ENCODE results near the gene GAS2. TPM values are rescaled to one million over a fixed set of nuclear protein-coding genes. Genes with fewer than 3 reads are reported as not detected.

The GAS2 gene
- total RNA-seq, 6 experiments from 2014 or later = 16.1 to 35.6 (median 27.8) TPM

GRCh38 chr11:22752908-22753310, 86.5 kb downstream of the GAS2 start:
- H3K27me3 ChIP-seq = no peaks in the 10 kb centered on the region
- H3K9me3 ChIP-seq = no peaks in the 10 kb centered on the region
- peaks cover 0 to 7% (median 0%) of the 10 kb centered on the region in 4 donors for H3K36me3 ChIP-seq
- ATAC-seq = no peak
- TF ChIP-seq POLR2A (IDR thresholded peaks at IDR 0.05) = no peak
- TF ChIP-seq CTCF (IDR thresholded peaks at IDR 0.05) = no peak
- H3K4me3 ChIP-seq = no peak overlapping the region
- no peaks in the 10 kb centered on the region for H3K4me1 ChIP-seq
- no peak for DNase-seq
- 54% methylated on average over 3 of the region's 3 CpGs for WGBS (ENCODE audit: insufficient coverage, low coverage, low lambda C conversion rate, missing lambda C conversion rate)
- intact Hi-C loops (cut with DNase I) = no loop called here
- H3K27ac ChIP-seq = no peak overlapping the region

GRCh38 chr11:22753416-22753815, 87.0 kb downstream of the GAS2 start:
- H3K36me3 ChIP-seq = peaks cover 0 to 7% (median 0%) of the 10 kb centered on the region in 4 donors
- no peaks in the 10 kb centered on the region for H3K4me1 ChIP-seq
- intact Hi-C loops (cut with DNase I) = no loop called here
- H3K9me3 ChIP-seq = no peaks in the 10 kb centered on the region
- no peaks in the 10 kb centered on the region for H3K27me3 ChIP-seq
- DNase-seq (no peak), ATAC-seq (no peak)
- no peak for TF ChIP-seq POLR2A (IDR thresholded peaks at IDR 0.05)
- no peak for TF ChIP-seq CTCF (IDR thresholded peaks at IDR 0.05)
- WGBS (ENCODE audit: insufficient coverage, low coverage, low lambda C conversion rate, missing lambda C conversion rate) = 83% methylated on average over 1 of the region's 1 CpG
- H3K27ac ChIP-seq = no peak overlapping the region
- H3K4me3 ChIP-seq = no peak overlapping the region

- TF ChIP-seq CTCF (IDR thresholded peaks at IDR 0.05) (no peak), POLR2A (IDR thresholded peaks at IDR 0.05) (no peak)
- intact Hi-C loops (cut with DNase I) = no loop called here
- no peak overlapping the region for H3K27ac ChIP-seq
- H3K4me3 ChIP-seq = no peak overlapping the region
- H3K9me3 ChIP-seq = no peaks in the 10 kb centered on the region
- DNase-seq = no peak
- peaks cover 0 to 11% (median 0%) of the 10 kb centered on the region in 4 donors for H3K36me3 ChIP-seq
- ATAC-seq = no peak
- no peaks in the 10 kb centered on the region for H3K27me3 ChIP-seq
- H3K4me1 ChIP-seq = no peaks in the 10 kb centered on the region
- WGBS (ENCODE audit: insufficient coverage, low coverage, low lambda C conversion rate, missing lambda C conversion rate) = 68% methylated on average over 1 of the region's 1 CpG
Measured at GRCh38 chr11:22761066-22761465, 94.7 kb downstream of the GAS2 start.

- H3K4me1 ChIP-seq = no peaks in the 10 kb centered on the region
- DNase-seq (no peak), ATAC-seq (no peak)
- no peak overlapping the region for H3K4me3 ChIP-seq
- intact Hi-C loops (cut with DNase I) = no loop called here
- H3K27me3 ChIP-seq = no peaks in the 10 kb centered on the region
- no peaks in the 10 kb centered on the region for H3K9me3 ChIP-seq
- 92% methylated on average over 1 of the region's 1 CpG for WGBS (ENCODE audit: insufficient coverage, low coverage, low lambda C conversion rate, missing lambda C conversion rate)
- TF ChIP-seq CTCF (IDR thresholded peaks at IDR 0.05) = no peak
- no peak for TF ChIP-seq POLR2A (IDR thresholded peaks at IDR 0.05)
- H3K27ac ChIP-seq = no peak overlapping the region
- H3K36me3 ChIP-seq = peaks cover 0 to 9% (median 0%) of the 10 kb centered on the region in 4 donors
Measured at GRCh38 chr11:22763166-22763565, 96.8 kb downstream of the GAS2 start.

- Histone ChIP-seq H3K27me3 (no peaks in the 10 kb centered on the region), H3K36me3 (peaks cover 0 to 6% (median 0%) of the 10 kb centered on the region in 4 donors), H3K4me1 (no peaks in the 10 kb centered on the region), H3K9me3 (no peaks in the 10 kb centered on the region), H3K27ac (no peak overlapping the region), H3K4me3 (no peak overlapping the region)
- intact Hi-C loops (cut with DNase I) = no loop called here
- 96% methylated on average over 2 of the region's 2 CpGs for WGBS (ENCODE audit: insufficient coverage, low coverage, low lambda C conversion rate, missing lambda C conversion rate)
- DNase-seq (no peak), ATAC-seq (no peak)
- TF ChIP-seq POLR2A (IDR thresholded peaks at IDR 0.05) (no peak), CTCF (IDR thresholded peaks at IDR 0.05) (no peak)
Measured at GRCh38 chr11:22764735-22765134, 98.3 kb downstream of the GAS2 start.

All from right lobe of liver (tissue), 6 donors.